GM12892 (cell line): Measurements from ENCODE around the gene SH3GL3.

Experiments
- POLR2A ChIP-seq: IDR thresholded peaks from 2 replicates; pipeline ENCODE4 v1.6.1; 2011; ENCODE audit warnings: low read depth, low read length, control low read depth
- POLR2AphosphoS5 ChIP-seq: IDR thresholded peaks from 2 replicates; pipeline ENCODE4 v1.6.1; 2011; ENCODE audit warnings: low read depth, low read length, control low read depth
- TAF1 ChIP-seq: IDR thresholded peaks from 2 replicates; pipeline ENCODE4 v1.6.1; 2011; ENCODE audit warnings: low read depth, mild to moderate bottlenecking, control low read depth, low read length, borderline replicate concordance

- TF ChIP-seq POLR2AphosphoS5 = no peak
- TF ChIP-seq POLR2A = no peak
- TF ChIP-seq TAF1 = no peak
Measured at GRCh38 chr15:83581381-83581780, 134.2 kb downstream of the SH3GL3 start.
